GM12873 (cell line): ENCODE data around the gene GIMAP1.
A peak's percentile ranks its signal among the peaks of the same experiment; 100 is the strongest.

Source experiments
- TF ChIP-seq, protein P1 (sequence below): IDR thresholded peaks from 2 replicates; pipeline ENCODE4 v1.5.1; 2012; ENCODE audit warnings: low read depth, mild to moderate bottlenecking, moderate library complexity, low read length, control low read depth; ENCODE audit not compliant: insufficient read depth; ENCODE audit errors: missing control alignments

Gene GIMAP1

DNA sequence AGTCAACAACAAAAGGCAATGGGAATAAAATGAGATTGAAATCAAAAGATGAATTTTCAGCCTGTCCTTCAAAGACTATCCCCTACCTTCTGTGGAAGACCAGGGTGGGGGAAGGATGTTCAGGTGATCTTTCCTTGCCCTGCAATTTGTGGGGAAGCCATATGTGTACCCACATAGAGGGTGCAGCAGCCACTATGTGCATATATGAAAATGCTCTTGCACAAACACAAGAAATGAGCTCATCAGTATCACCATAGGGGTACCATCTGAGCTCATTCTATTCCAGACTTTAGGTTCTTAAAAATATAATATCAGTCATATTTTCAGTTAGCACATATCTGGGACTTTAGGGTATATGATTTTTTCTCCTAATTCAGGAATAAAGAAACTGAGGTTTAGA lies 38.5 kb downstream of the GIMAP1 start:
- TF ChIP-seq, protein P1, sequence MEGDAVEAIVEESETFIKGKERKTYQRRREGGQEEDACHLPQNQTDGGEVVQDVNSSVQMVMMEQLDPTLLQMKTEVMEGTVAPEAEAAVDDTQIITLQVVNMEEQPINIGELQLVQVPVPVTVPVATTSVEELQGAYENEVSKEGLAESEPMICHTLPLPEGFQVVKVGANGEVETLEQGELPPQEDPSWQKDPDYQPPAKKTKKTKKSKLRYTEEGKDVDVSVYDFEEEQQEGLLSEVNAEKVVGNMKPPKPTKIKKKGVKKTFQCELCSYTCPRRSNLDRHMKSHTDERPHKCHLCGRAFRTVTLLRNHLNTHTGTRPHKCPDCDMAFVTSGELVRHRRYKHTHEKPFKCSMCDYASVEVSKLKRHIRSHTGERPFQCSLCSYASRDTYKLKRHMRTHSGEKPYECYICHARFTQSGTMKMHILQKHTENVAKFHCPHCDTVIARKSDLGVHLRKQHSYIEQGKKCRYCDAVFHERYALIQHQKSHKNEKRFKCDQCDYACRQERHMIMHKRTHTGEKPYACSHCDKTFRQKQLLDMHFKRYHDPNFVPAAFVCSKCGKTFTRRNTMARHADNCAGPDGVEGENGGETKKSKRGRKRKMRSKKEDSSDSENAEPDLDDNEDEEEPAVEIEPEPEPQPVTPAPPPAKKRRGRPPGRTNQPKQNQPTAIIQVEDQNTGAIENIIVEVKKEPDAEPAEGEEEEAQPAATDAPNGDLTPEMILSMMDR, result no peak

DNA sequence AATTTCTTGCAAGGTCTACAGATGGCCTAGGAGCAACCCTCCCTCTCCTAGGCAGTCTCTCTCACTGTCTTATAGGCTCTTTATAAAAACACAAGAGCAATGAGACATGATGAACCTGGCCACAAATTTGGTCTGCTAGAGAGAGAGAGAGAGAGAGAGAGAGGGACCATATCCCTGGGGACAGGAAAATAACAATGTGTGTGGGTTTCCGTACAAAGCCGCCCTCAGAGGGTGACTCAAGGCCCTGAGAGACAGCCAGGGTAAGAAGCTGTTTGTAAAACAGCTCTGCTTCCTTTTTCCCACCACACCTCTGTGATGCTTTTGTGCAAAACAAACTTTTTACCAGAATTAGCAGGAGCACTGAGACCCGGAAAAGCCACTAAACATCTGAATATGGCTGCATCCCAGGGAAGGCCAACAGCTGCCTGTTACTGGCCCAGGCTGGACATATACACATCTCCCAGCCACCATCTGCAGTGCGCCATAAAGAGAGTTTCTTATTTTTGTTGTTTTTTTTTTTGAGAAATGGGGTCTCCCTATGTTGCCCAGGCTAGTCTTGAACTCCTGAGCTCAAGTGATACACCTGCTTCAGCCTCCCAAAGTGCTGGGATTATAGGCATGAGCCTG lies 39.2 kb downstream of the GIMAP1 start:
- TF ChIP-seq, protein P1, result no peak

DNA sequence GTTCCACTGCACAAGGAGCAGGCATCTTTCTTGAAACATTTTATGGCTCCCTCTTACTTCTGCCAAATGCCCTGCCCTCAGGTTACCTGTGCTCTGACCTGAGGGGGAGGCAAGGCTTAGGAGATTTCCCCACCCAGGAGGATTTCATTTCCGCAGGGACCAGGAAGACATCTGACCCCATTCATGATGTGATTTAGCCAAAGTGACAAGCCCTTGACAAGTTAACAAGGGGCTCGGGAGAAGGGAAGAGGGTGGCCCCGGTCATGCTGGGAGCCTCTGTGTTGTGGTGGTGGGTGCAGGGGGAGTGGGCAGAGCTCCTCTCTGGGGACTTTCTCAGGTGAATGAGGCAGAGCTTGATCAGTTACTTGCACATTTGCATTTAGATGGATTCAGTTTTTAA lies 39.8 kb downstream of the GIMAP1 start:
- TF ChIP-seq, protein P1, result no peak

- TF ChIP-seq, protein P1, result peak; percentile 57
Measured at GRCh38 chr7:150756858-150757257, 40.4 kb downstream of the GIMAP1 start.

DNA sequence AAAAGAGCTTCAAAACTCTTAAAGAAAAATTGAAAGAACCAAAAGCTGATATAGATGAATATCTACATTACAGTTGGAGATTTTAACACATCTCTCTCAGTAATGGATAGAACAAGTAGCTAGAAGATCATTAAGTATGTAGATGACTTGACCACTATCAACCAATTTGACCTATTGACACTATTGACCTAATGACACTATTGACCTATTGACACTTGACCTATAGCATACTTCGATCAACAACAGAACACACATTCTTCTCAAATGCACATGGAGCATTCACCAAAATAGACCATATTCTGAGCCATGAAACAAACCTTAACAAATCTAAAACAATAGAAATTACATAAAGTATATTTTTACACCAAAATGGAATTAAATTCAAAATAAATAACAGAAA lies 43.1 kb downstream of the GIMAP1 start:
- TF ChIP-seq, protein P1, result no peak

- TF ChIP-seq, protein P1, result no peak
Measured at GRCh38 chr7:150766334-150766709, 49.9 kb downstream of the GIMAP1 start.

DNA sequence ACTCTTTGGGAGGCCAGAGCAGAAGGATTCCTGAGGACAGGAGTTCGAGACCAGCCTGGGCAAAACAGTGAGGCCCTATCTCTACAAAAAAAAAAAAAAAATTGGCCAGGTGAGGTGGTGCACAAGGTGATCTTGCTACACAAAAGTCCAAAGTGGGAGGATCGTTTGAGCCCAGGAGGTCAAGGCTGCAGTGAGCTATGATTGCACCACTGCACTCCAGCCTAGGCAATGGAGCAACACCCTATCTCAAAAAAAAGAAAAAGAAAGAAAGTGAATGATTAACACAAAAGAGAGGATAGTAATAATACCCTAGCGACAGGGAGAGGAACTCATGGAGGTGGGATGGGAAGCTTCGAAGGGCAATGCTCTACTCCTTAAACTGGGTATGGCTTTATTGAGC lies 53.4 kb downstream of the GIMAP1 start:
- TF ChIP-seq, protein P1, result no peak
